Iris pigment epithelial cell (primary cell): ENCODE measurements around the gene CHIT1.
A peak's percentile ranks its signal among the peaks of the same experiment; 100 is the strongest.

ENCODE experiments used
- DNase-seq: peaks from one replicate; pipeline ENCODE4 v3.0.0-alpha.2; 2011; ENCODE audit warnings: low read depth

CHIT1 gene

GRCh38 chr1:203216274-203217138, 13.0 kb downstream of the CHIT1 start:
- DNase-seq, result peak; percentile 59

GRCh38 chr1:203215573-203215972, 13.9 kb downstream of the CHIT1 start:
- no peak for DNase-seq

GRCh38 chr1:203214871-203215270, 14.6 kb downstream of the CHIT1 start:
- no peak for DNase-seq

- DNase-seq, result no peak
These were observed 16.3 kb downstream of the CHIT1 start for GRCh38 chr1:203213126-203213525.

GRCh38 chr1:203211812-203212211, 17.7 kb downstream of the CHIT1 start:
- DNase-seq, result no peak

GRCh38 chr1:203210988-203211387, 18.5 kb downstream of the CHIT1 start:
- no peak for DNase-seq

- no peak for DNase-seq
These were observed 19.1 kb downstream of the CHIT1 start for GRCh38 chr1:203210350-203210749.

GRCh38 chr1:203208181-203208580, 21.3 kb downstream of the CHIT1 start:
- DNase-seq, result no peak

- no peak for DNase-seq
These were observed 21.7 kb downstream of the CHIT1 start for GRCh38 chr1:203207751-203208150.

GRCh38 chr1:203206129-203206687, 23.3 kb downstream of the CHIT1 start:
- no peak for DNase-seq

- no peak for DNase-seq
These were observed 24.7 kb downstream of the CHIT1 start for GRCh38 chr1:203204756-203205155.

- peak; percentile 98 for DNase-seq
These were observed 26.8 kb downstream of the CHIT1 start for GRCh38 chr1:203202431-203203245.

- DNase-seq, result no peak
These were observed 27.8 kb downstream of the CHIT1 start for GRCh38 chr1:203201516-203202205.

GRCh38 chr1:203200916-203201315, 28.6 kb downstream of the CHIT1 start:
- DNase-seq, result no peak

- DNase-seq, result peak; percentile 84
These were observed 29.5 kb downstream of the CHIT1 start for GRCh38 chr1:203199816-203200571.

- no peak for DNase-seq
These were observed 30.0 kb downstream of the CHIT1 start for GRCh38 chr1:203199481-203199815.

GRCh38 chr1:203199002-203199401, 30.5 kb downstream of the CHIT1 start:
- no peak for DNase-seq

- peak; percentile 93 for DNase-seq
These were observed 31.8 kb downstream of the CHIT1 start for GRCh38 chr1:203197625-203198024.

- peak; percentile 32 for DNase-seq
These were observed 33.1 kb downstream of the CHIT1 start for GRCh38 chr1:203196371-203196770.

GRCh38 chr1:203190949-203191348, 38.5 kb downstream of the CHIT1 start:
- no peak for DNase-seq

- no peak for DNase-seq
These were observed 39.5 kb downstream of the CHIT1 start for GRCh38 chr1:203189951-203190352.
